ENCODE data around the gene RARA.

RARA gene

GRCh38 chr17:40333781-40334448 is 24.9 kb downstream of the RARA start:
- DNase-seq (ENCODE audit: low read depth, low spot score): no peak
- Histone ChIP-seq H3K9me3 (ENCODE audit: insufficient read depth, low read length) (no peaks in the 10 kb centered on the region), H3K27me3 (ENCODE audit: insufficient read depth, insufficient read length) (peaks cover 16% of the 10 kb centered on the region), H3K4me1 (ENCODE audit: insufficient read depth, insufficient read length) (peaks cover 21% of the 10 kb centered on the region), H3K36me3 (ENCODE audit: insufficient read depth, insufficient read length, low read length) (peaks cover 40% of the 10 kb centered on the region), H3K4me3 (ENCODE audit: insufficient read length, low read depth) (no peak overlapping the region), H3K9ac (ENCODE audit: insufficient read length, low read depth) (no peak overlapping the region)
- TF ChIP-seq YY1 (IDR thresholded peaks at IDR 0.05; ENCODE audit: insufficient read depth, insufficient read length) (no peak), SUZ12 (IDR thresholded peaks at IDR 0.05; ENCODE audit: extremely low read depth, insufficient read depth, insufficient read length) (no peak), ZNF274 (IDR thresholded peaks at IDR 0.05; ENCODE audit: low read depth, low read length) (no peak)

- peaks cover 48% of the 10 kb centered on the region for H3K36me3 ChIP-seq (ENCODE audit: insufficient read depth, insufficient read length, low read length)
- H3K9me3 ChIP-seq (ENCODE audit: insufficient read depth, low read length): no peaks in the 10 kb centered on the region
- no peak overlapping the region for H3K4me3 ChIP-seq (ENCODE audit: insufficient read length, low read depth)
- H3K27me3 ChIP-seq (ENCODE audit: insufficient read depth, insufficient read length): peaks cover 33% of the 10 kb centered on the region
- DNase-seq (ENCODE audit: low read depth, low spot score): no peak
- no peak for TF ChIP-seq YY1 (IDR thresholded peaks at IDR 0.05; ENCODE audit: insufficient read depth, insufficient read length)
- no peak for TF ChIP-seq SUZ12 (IDR thresholded peaks at IDR 0.05; ENCODE audit: extremely low read depth, insufficient read depth, insufficient read length)
- TF ChIP-seq ZNF274 (IDR thresholded peaks at IDR 0.05; ENCODE audit: low read depth, low read length): no peak
- H3K4me1 ChIP-seq (ENCODE audit: insufficient read depth, insufficient read length): peaks cover 12% of the 10 kb centered on the region
- H3K9ac ChIP-seq (ENCODE audit: insufficient read length, low read depth): no peak overlapping the region
Measured at GRCh38 chr17:40335620-40336019, 26.6 kb downstream of the RARA start.

GRCh38 chr17:40337351-40337750 is 28.4 kb downstream of the RARA start:
- Histone ChIP-seq H3K4me3 (ENCODE audit: insufficient read length, low read depth) (no peak overlapping the region), H3K9me3 (ENCODE audit: insufficient read depth, low read length) (no peaks in the 10 kb centered on the region), H3K36me3 (ENCODE audit: insufficient read depth, insufficient read length, low read length) (peaks cover 31% of the 10 kb centered on the region), H3K9ac (ENCODE audit: insufficient read length, low read depth) (no peak overlapping the region), H3K27me3 (ENCODE audit: insufficient read depth, insufficient read length) (peaks cover 42% of the 10 kb centered on the region), H3K4me1 (ENCODE audit: insufficient read depth, insufficient read length) (peaks cover 10% of the 10 kb centered on the region)
- no peak for DNase-seq (ENCODE audit: low read depth, low spot score)
- TF ChIP-seq SUZ12 (IDR thresholded peaks at IDR 0.05; ENCODE audit: extremely low read depth, insufficient read depth, insufficient read length) (no peak), ZNF274 (IDR thresholded peaks at IDR 0.05; ENCODE audit: low read depth, low read length) (no peak), YY1 (IDR thresholded peaks at IDR 0.05; ENCODE audit: insufficient read depth, insufficient read length) (no peak)

GRCh38 chr17:40338058-40338457 is 29.1 kb downstream of the RARA start:
- TF ChIP-seq ZNF274 (IDR thresholded peaks at IDR 0.05; ENCODE audit: low read depth, low read length) (no peak), YY1 (IDR thresholded peaks at IDR 0.05; ENCODE audit: insufficient read depth, insufficient read length) (no peak), SUZ12 (IDR thresholded peaks at IDR 0.05; ENCODE audit: extremely low read depth, insufficient read depth, insufficient read length) (no peak)
- H3K27me3 ChIP-seq (ENCODE audit: insufficient read depth, insufficient read length): peaks cover 49% of the 10 kb centered on the region
- H3K4me1 ChIP-seq (ENCODE audit: insufficient read depth, insufficient read length): peaks cover 17% of the 10 kb centered on the region
- no peak for DNase-seq (ENCODE audit: low read depth, low spot score)
- H3K36me3 ChIP-seq (ENCODE audit: insufficient read depth, insufficient read length, low read length): peaks cover 27% of the 10 kb centered on the region
- no peaks in the 10 kb centered on the region for H3K9me3 ChIP-seq (ENCODE audit: insufficient read depth, low read length)
- H3K9ac ChIP-seq (ENCODE audit: insufficient read length, low read depth): no peak overlapping the region
- H3K4me3 ChIP-seq (ENCODE audit: insufficient read length, low read depth): no peak overlapping the region

- TF ChIP-seq YY1 (IDR thresholded peaks at IDR 0.05; ENCODE audit: insufficient read depth, insufficient read length) (no peak), SUZ12 (IDR thresholded peaks at IDR 0.05; ENCODE audit: extremely low read depth, insufficient read depth, insufficient read length) (no peak), ZNF274 (IDR thresholded peaks at IDR 0.05; ENCODE audit: low read depth, low read length) (no peak)
- H3K27me3 ChIP-seq (ENCODE audit: insufficient read depth, insufficient read length): peaks cover 60% of the 10 kb centered on the region
- H3K9ac ChIP-seq (ENCODE audit: insufficient read length, low read depth): no peak overlapping the region
- H3K36me3 ChIP-seq (ENCODE audit: insufficient read depth, insufficient read length, low read length): peaks cover 25% of the 10 kb centered on the region
- H3K4me3 ChIP-seq (ENCODE audit: insufficient read length, low read depth): no peak overlapping the region
- DNase-seq (ENCODE audit: low read depth, low spot score): no peak
- H3K4me1 ChIP-seq (ENCODE audit: insufficient read depth, insufficient read length): peaks cover 24% of the 10 kb centered on the region
- no peaks in the 10 kb centered on the region for H3K9me3 ChIP-seq (ENCODE audit: insufficient read depth, low read length)
Measured at GRCh38 chr17:40338941-40339649, 30.1 kb downstream of the RARA start.

- Histone ChIP-seq H3K36me3 (ENCODE audit: insufficient read depth, insufficient read length, low read length) (peaks cover 25% of the 10 kb centered on the region), H3K4me3 (ENCODE audit: insufficient read length, low read depth) (no peak overlapping the region), H3K4me1 (ENCODE audit: insufficient read depth, insufficient read length) (peaks cover 29% of the 10 kb centered on the region), H3K27me3 (ENCODE audit: insufficient read depth, insufficient read length) (peaks cover 72% of the 10 kb centered on the region), H3K9me3 (ENCODE audit: insufficient read depth, low read length) (no peaks in the 10 kb centered on the region), H3K9ac (ENCODE audit: insufficient read length, low read depth) (no peak overlapping the region)
- DNase-seq (ENCODE audit: low read depth, low spot score): no peak
- TF ChIP-seq ZNF274 (IDR thresholded peaks at IDR 0.05; ENCODE audit: low read depth, low read length) (no peak), YY1 (IDR thresholded peaks at IDR 0.05; ENCODE audit: insufficient read depth, insufficient read length) (no peak), SUZ12 (IDR thresholded peaks at IDR 0.05; ENCODE audit: extremely low read depth, insufficient read depth, insufficient read length) (no peak)
Measured at GRCh38 chr17:40340327-40340726, 31.3 kb downstream of the RARA start.
